Stimulated activated CD4-positive, alpha-beta T cell treated with anti-CD3 and anti-CD28 coated beads, Interleukin-2, amount 100 ng/mL, for 24 hours (primary cell): ENCODE data around the gene NPHP4.

Experiments
- DNase-seq, 2 donors: peaks; one replicate each; pipeline ENCODE4 v3.0.0-alpha.2; 2020

Gene NPHP4

GRCh38 chr1:5948681-5949005 is 43.6 kb downstream of the NPHP4 start:
- DNase-seq = no peak

GRCh38 chr1:5947978-5948680 is 44.1 kb downstream of the NPHP4 start:
- DNase-seq = no peak

DNA sequence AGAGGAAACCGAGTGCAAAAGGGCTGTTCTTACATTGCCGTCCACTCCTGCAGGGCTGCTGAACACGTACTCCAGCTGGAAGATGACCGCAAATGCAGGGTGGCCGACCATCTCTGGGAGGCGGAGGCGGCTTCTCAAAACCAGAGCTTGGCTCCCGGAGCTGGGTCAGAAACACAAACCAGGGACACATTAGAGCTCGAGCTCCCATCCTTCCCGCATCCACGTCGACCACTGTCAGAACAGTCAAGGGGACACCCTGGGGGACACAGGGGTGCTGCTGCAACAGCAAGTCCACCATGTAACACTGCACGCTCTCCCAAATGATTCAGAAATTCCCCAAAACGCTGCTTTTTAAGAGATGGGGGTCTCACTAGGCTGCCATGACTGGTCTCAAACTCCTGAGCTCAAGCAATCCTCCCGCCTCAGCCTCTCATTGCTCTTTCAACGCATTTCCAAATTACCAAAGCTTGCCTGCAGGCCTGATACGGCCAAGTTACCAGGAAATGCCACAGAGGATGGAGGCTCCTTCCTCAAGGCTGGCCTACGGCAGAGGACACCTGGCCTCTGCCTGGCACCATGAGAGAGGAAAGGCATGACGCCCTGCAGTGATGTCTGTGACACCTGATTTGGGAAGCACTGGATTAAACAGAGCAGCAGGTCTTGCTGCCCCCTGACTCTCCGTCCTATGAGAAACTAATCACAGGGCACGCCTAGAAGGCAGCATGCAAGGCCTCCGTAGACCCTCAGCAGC is 45.0 kb downstream of the NPHP4 start:
- no peak for DNase-seq

DNA sequence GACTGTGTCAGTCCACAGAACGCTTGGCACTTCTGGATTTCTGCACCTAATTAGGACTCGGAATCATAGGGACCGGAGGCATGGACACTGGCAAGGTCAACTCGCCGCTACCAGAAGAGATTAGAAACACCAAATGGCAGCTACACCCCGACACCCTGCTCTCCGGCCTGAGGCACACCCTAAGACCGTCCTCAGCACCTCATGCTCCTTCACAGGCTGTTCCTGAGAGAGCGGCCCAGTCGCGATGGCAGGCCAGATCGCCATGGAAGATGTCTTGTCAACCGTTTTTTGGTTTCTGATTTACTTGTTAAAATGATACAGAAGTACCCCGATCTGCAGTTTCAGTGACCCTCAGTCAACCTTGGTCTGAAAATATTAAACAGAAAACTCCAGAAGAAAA is 46.8 kb downstream of the NPHP4 start:
- no peak for DNase-seq

DNA sequence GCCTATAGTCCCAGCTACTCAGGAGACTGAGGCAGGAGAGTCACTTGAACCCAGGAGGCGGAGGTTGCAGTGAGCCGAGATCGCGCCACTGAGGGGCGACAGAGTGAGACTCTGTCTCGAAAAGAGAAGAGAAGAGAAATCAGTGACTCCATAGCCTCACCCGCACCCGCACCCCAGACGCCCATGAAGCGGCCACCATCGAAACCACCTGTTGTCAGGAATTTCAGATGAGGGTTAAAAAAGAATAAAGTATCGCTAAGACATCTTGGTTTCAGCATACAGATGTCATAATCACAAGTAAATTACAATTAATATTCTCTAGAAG is 47.4 kb downstream of the NPHP4 start:
- DNase-seq = no peak

DNA sequence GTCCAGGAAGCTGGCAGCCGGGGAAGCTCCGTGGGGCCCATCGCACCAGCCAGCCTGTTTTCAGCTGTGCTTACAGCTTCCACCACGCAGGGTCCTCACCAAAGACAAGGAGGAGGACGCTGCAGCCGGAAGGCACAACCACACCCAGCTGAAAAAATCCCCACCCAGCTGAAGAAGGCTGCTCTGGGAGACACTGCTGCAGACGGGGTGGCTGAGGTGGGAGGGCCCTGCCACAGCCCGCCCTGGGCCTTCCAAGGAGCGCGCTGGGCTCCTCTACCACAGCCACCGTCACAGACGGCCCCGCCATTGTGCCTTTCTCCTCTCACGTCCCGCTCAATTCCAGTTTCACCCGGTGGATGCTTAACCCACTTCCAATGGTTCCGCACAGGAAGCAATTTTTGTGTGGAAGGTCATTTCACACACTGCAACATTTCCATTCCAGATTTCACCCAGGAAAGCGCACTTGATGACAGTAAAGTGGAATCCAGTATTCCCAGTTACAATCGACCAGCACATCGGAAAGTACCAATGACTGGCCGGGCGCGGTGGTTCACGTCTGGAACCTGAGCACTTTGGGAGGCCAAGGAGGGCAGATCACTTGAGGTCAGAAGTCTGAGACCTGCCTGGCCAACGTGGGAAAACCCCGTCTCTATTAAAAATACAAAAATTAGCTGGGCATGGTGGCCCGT is 47.9 kb downstream of the NPHP4 start:
- DNase-seq = no peak

DNA sequence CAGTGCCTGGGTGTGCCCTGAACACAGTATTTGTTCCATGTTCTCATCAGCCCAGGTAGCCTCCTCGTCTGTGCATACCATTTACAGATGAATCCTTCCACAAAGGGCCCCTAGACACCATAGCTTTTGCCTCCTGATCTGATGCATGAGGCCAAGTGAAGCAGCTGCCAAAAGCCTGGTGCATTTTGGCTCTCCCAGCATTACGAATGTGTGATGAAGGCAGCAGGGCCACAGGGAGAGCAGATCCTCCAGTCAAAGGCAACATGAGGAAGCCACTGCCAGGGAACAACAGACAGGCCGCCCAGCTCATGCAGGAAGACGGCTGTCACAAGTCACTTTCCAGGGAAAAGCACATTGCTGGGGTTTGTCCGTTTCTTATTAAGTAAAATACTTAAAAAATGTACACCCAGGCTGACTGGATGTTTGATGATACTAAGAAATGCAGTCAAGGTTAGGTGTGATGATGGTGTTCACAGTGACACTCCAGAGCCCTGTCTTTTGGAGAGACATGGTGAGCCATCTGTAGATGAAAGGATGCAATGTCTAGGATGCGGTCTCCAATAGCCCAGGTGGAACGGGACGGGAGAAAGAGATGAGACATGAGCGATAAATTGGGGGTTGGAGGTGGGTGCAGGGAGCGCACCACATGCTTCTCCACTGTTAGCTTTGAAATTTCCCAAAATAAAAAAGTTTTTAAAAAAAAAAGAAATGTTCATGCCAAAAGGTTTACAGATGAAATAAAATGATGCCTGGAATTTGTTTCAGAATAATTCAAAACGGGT is 48.7 kb downstream of the NPHP4 start:
- DNase-seq = no peak

DNA sequence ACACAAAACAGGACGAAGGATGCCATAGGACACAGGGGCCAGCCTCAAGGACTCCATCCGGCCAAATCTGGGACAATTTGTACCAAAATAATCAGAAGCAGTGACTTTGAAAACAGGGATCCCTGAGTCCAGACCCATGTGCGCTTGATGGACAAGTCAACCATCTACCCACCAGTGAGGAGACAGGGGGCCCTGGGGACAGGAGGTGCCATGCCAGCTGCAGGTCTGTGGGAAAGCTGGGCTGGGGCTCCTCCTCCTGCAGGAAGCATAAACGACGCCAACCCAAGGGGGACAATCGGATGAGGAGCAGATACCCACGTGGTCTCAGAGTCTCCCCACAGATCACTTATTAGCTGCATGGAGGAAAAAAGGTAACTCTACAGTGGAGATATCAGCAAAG is 50.6 kb downstream of the NPHP4 start:
- DNase-seq = no peak

DNA sequence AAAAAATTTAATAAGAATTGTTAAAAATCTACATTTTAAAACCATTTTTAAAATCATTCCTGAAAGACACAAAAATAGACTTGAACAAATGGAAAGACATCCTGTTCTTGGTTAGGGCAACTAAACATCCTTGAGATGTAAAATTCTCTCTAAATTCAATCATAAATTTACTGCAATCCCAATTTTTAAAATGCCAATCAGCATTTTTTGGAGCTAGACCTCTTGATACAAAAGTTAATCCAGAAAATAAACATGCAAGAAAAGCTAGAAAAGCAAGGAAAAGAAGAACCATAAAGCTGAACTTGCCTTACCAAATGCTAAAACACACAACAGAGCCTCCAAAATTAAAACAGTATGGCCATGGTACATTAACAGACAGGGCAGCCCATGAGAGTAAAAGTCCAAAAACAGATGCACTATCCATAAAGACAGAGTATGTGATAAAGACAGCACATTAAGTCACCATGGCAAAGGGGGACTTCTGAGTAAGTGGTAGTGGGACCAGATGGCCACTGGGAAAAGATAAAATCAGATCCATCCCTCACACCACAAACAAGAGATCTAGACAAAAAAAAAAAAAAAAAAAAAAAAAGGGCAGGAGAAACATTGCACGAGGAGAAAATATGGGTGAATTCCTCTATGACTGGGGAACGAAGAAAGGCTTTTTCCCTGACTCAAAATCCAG is 51.4 kb downstream of the NPHP4 start:
- DNase-seq = no peak

GRCh38 chr1:5939271-5940170 is 52.7 kb downstream of the NPHP4 start:
- DNase-seq = no peak

GRCh38 chr1:5938101-5938646 is 54.1 kb downstream of the NPHP4 start:
- no peak for DNase-seq

- no peak for DNase-seq
Observed at GRCh38 chr1:5937373-5937857, 54.8 kb downstream of the NPHP4 start.

GRCh38 chr1:5936621-5937372 is 55.4 kb downstream of the NPHP4 start:
- DNase-seq = no peak

- no peak for DNase-seq
Observed at GRCh38 chr1:5936126-5936525, 56.1 kb downstream of the NPHP4 start.

DNA sequence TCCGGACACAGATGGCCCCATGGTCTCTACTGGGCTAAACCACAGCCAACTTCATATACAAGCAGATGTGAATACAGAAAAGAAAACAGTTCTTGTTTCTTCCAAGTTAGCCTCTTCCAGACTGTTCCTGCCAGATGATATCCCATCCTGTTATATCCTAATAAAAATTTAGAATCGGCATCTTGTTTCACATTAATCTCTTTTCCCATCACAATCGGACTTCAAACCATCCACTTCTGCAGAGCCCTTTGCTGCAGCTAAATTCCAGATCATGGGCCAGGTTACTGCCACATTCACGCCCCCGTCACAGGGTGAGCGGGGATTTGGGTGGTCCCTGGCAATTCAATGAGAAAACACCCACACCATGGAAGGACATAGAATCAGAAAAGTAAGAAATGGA is 57.2 kb downstream of the NPHP4 start:
- DNase-seq = no peak

GRCh38 chr1:5934058-5934884 is 58.0 kb downstream of the NPHP4 start:
- no peak for DNase-seq

GRCh38 chr1:5933676-5934057 is 58.6 kb downstream of the NPHP4 start:
- DNase-seq = no peak

GRCh38 chr1:5933050-5933449 is 59.2 kb downstream of the NPHP4 start:
- no peak for DNase-seq

GRCh38 chr1:5928714-5929400 is 63.4 kb downstream of the NPHP4 start:
- no peak for DNase-seq
